Tibial artery (tissue), 4 donors: Measurements from ENCODE around the gene RNF14.

Experiments
- DNase-seq, 2 donors: peaks; one replicate each; pipeline ENCODE4 v3.0.0-alpha.2; 2019
- H3K27ac ChIP-seq, 2 donors: fragments of 200-600 bp; sonication (generic) in 1 of 2; 1 replicate in 1 of 2; 2 replicates in 1 of 2; pipeline ENCODE4 v1.5.1; 2018 to 2019; ENCODE audit warnings: mild to moderate bottlenecking in 1 of 2
- H3K27me3 ChIP-seq, 2 donors: fragments of 200-600 bp; sonication (generic) in 1 of 2; one replicate each; pipeline versions ENCODE4 v1.5.1 to v1.6.0; 2016 to 2019
- H3K36me3 ChIP-seq, 3 donors: fragments of 200-600 bp; sonication (generic) in 2 of 3; one replicate each; pipeline ENCODE4 v1.5.1; 2016 to 2019; ENCODE audit warnings: mild to moderate bottlenecking in 2 of 3
- H3K4me1 ChIP-seq, 4 donors: fragments of 200-600 bp; sonication (generic) in 2 of 4; 1 replicate in 3 of 4; 2 replicates in 1 of 4; pipeline ENCODE4 v1.5.1; 2016 to 2019
- H3K4me3 ChIP-seq, 2 donors: fragments of 200-600 bp; sonication (generic) in 1 of 2; 1 replicate in 1 of 2; 2 replicates in 1 of 2; pipeline ENCODE4 v1.5.1; 2018 to 2019; ENCODE audit warnings: mild to moderate bottlenecking in 2 of 2
- H3K9me3 ChIP-seq, 3 donors: fragments of 200-600 bp; sonication (generic) in 1 of 3; one replicate each; pipeline ENCODE4 v1.5.1; 2016 to 2019
- CTCF ChIP-seq, 2 experiments: fragments of 200-600 bp in 1 of 2; fragments of 450-650 bp in 1 of 2; IDR thresholded peaks; one replicate each; pipeline ENCODE4 v1.5.1; 2017 to 2019; ENCODE audit warnings: antibody characterized with exemption in 2 of 2, mild to moderate bottlenecking in 1 of 2, moderate library complexity in 1 of 2
- intact Hi-C: fragments of 100-400 bp; cut with DNase I; formaldehyde crosslinking; loops from one replicate; pipeline ENCODE4 v1.15.0; 2023; ENCODE audit warnings: low total_unique reads

Gene RNF14

GRCh38 chr5:141997358-141997960 lies 28.6 kb downstream of the RNF14 start:
- TF ChIP-seq CTCF (IDR thresholded peaks at IDR 0.05): no peak
- Histone ChIP-seq H3K9me3 (no peaks in the 10 kb centered on the region), H3K27me3 (no peaks in the 10 kb centered on the region), H3K27ac (no peak overlapping the region), H3K4me3 (no peak overlapping the region), H3K36me3 (peaks cover 26 to 55% (median 51%) of the 10 kb centered on the region in 3 donors), H3K4me1 (peaks cover 0 to 4% (median 0%) of the 10 kb centered on the region in 4 donors)
- intact Hi-C loops: no loop called here
- no peak for DNase-seq

DNA sequence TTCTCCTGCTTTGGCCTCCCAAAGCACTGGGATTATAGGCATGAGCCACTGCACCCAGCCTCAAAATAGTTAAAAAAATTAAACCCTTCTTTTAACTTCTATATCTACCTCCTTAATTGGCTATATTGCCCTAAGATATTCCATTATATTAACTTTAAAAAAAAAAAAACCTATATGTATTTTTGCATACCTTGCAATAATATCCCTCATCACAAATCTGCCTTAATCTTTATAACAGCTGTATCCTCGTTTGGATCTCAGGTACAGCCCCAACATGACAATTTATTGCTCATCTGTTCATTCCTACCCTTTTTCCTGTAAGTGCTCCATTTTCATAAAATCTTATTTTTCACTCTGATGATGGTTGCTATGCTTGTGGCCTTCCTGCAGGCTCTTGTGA lies 31.3 kb downstream of the RNF14 start:
- Histone ChIP-seq H3K27ac (no peak overlapping the region), H3K4me1 (no peaks in the 10 kb centered on the region), H3K27me3 (no peaks in the 10 kb centered on the region), H3K36me3 (peaks cover 24 to 65% (median 64%) of the 10 kb centered on the region in 3 donors), H3K4me3 (no peak overlapping the region), H3K9me3 (no peaks in the 10 kb centered on the region)
- TF ChIP-seq CTCF (IDR thresholded peaks at IDR 0.05): no peak
- intact Hi-C loops: no loop called here
- no peak for DNase-seq

DNA sequence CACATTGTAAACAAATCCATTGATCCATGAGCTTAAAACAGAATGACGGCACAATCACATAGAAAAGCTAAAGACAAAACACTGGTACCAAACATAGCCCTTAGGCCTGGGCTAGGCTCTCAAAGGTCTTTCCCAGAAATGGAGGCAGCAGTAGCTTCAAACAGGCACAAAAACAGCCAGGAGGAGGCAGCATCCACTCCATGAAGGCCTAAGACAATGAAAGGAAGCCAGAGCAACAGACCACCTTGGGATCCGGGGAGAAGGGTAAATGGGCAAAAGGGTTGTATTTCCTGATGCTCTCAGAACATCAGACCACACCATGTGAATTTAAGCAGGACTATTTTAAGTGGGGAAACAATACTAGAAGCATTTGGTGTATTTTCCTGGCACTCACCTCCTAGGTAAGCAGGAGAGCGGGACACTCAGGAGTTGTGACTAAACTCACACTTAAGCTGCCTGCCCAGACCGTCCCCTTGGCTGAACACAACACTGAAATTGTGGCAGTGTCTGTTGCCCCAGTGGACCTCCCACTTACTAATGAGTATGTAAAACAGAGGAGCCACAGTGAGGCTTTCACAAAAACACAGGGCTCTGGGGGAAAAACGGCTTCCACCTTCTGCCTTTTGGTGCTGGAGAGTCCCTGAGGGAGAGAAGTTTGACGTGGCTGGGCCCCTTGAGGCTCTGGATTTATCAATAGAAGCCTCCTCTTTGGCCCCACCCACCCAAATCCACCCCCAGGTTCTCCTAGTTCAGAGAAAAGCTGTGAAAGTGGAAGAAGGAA lies 32.0 kb downstream of the RNF14 start:
- Histone ChIP-seq H3K36me3 (peaks cover 26 to 72% (median 71%) of the 10 kb centered on the region in 3 donors), H3K27me3 (no peaks in the 10 kb centered on the region), H3K27ac (peak overlapping the region in 1 of 2 donors; percentile 28), H3K9me3 (no peaks in the 10 kb centered on the region), H3K4me3 (no peak overlapping the region), H3K4me1 (no peaks in the 10 kb centered on the region)
- intact Hi-C loops: no loop called here
- peak in 1 of 2 experiments; percentile 10 for TF ChIP-seq CTCF (IDR thresholded peaks at IDR 0.05)
- DNase-seq: no peak

DNA sequence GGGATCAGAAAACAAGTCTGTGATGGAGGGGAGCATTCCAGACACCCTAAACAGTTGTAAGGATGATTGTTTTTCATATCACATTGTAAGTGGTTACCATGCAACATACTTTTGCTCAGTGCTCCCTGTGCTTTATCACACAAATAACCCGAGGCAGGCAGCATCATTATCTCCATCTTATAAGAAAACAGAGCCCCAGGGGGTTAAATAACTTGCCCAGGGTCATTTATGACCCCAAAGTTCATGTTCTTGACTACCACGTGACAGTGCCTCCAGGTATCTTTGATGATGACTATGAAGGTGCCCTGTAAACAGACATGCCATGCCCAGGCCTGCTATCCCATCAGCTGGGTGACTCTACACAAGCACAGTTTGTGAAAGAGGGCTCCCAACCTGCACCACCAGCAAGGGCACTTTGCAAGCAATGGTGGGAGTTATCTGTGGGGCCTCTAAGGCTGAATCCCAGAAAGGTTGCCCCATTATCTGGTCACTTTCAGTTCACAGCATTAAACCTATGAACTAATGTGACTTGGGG lies 34.4 kb downstream of the RNF14 start:
- TF ChIP-seq CTCF (IDR thresholded peaks at IDR 0.05): no peak
- H3K27me3 ChIP-seq: no peaks in the 10 kb centered on the region
- H3K4me3 ChIP-seq: no peak overlapping the region
- no peak for DNase-seq
- H3K27ac ChIP-seq: no peak overlapping the region
- H3K9me3 ChIP-seq: no peaks in the 10 kb centered on the region
- H3K36me3 ChIP-seq: peaks cover 26 to 89% (median 67%) of the 10 kb centered on the region in 3 donors
- H3K4me1 ChIP-seq: no peaks in the 10 kb centered on the region
- intact Hi-C loops: no loop called here

- DNase-seq: no peak
- H3K27me3 ChIP-seq: no peaks in the 10 kb centered on the region
- no peak overlapping the region for H3K27ac ChIP-seq
- TF ChIP-seq CTCF (IDR thresholded peaks at IDR 0.05): no peak
- intact Hi-C loops: loop anchor here (5.0 kb wide), 1 partner anchor 141 kb away; no protein-coding TSS in a partner anchor
- H3K9me3 ChIP-seq: no peaks in the 10 kb centered on the region
- H3K4me3 ChIP-seq: no peak overlapping the region
- peaks cover 21 to 76% (median 44%) of the 10 kb centered on the region in 3 donors for H3K36me3 ChIP-seq
- H3K4me1 ChIP-seq: peaks cover 0 to 2% (median 1%) of the 10 kb centered on the region in 4 donors
Observed at GRCh38 chr5:142006363-142007236, 37.7 kb downstream of the RNF14 start.
